Measurements from ENCODE around the gene MYL6B. TPM values are rescaled to one million over a fixed set of nuclear protein-coding genes. Genes with fewer than 3 reads are reported as not detected.

Gene MYL6B
- total RNA-seq (71.7 and 98.6 TPM in 2 replicates), polyA plus RNA-seq (87.7 and 99.1 TPM in 2 replicates), polyA minus RNA-seq (ENCODE audit: low replicate concordance) (40.3 and 69.5 TPM in 2 replicates)
- 163 and 171 TPM in 2 replicates for polyA plus RNA-seq (2012)

DNA sequence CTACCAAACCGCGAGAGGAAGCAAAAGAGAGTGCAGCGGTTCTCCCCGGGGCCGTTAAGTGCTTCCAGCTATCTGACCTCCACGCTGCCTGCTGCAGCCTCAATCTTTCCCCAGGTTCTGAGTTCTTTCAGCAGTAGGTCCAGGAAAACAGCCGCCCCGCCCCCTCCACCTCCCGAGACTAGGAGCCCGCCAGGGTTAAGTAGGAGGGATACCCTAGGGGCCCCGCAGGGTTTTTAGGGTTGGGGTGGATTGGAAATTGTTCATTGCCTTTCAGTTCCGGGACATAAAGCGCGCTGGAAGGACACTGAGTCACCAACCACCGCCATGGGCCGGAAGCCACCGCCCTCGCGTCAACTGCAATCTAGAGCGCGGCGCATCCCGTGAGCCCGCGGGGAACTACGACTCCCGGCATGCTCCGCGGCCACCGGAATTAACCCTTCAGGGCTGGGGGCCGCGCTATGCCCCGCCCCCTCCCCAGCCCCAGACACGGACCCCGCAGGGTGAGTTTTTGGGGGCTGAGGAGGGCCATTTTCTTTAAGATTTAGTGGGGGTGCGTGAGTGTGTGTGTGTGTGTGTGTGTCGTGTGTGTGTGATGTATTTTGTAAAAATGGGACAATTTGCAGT, at the start of gene MYL6B:
Gene MYL6B (plus strand): TSS at position 456 of the 624 bp plus-strand sequence. CDS start 1,332 bp downstream, outside the sequence.
- H3K4me2 ChIP-seq (ENCODE audit: extremely low read depth, insufficient read depth, low read length) = peak within 1 kb of the TSS; percentile 92
- peaks cover 5% of the 10 kb centered on the region for H3K79me2 ChIP-seq (ENCODE audit: control insufficient read depth, insufficient read depth, low read length)
- peaks cover 14% of the 10 kb centered on the region for H3K4me1 ChIP-seq (ENCODE audit: control insufficient read depth, extremely low read depth, insufficient read depth, low read length)
- DNase-seq (ENCODE audit: low read depth in 2 of 2) = peak; percentile 88
- peak within 1 kb of the TSS; percentile 46 for H3K9ac ChIP-seq (ENCODE audit: insufficient read depth, low read length)
- no peaks in the 10 kb centered on the region for H4K20me1 ChIP-seq (ENCODE audit: control insufficient read depth, extremely low read depth, insufficient read depth, low read length)
- no peaks in the 10 kb centered on the region for H3K27me3 ChIP-seq (ENCODE audit: control insufficient read depth, insufficient read depth, low read length)
- peak within 1 kb of the TSS; percentile 76 for H3K27ac ChIP-seq (ENCODE audit: insufficient read depth, low read length)
- H3K4me3 ChIP-seq (replicated peaks in 1 of 4; ENCODE audit: control extremely low read depth in 1 of 4, insufficient read depth in 1 of 4, low read depth in 3 of 4, low read length in 4 of 4) = peak within 1 kb of the TSS; percentile 53 to 83 (median 68)
- peak within 1 kb of the TSS; percentile 65 for H2AFZ ChIP-seq (ENCODE audit: low read length)
- no peaks in the 10 kb centered on the region for H3K36me3 ChIP-seq (ENCODE audit: control insufficient read depth, insufficient read depth, low read length)
- TF ChIP-seq, protein P1, sequence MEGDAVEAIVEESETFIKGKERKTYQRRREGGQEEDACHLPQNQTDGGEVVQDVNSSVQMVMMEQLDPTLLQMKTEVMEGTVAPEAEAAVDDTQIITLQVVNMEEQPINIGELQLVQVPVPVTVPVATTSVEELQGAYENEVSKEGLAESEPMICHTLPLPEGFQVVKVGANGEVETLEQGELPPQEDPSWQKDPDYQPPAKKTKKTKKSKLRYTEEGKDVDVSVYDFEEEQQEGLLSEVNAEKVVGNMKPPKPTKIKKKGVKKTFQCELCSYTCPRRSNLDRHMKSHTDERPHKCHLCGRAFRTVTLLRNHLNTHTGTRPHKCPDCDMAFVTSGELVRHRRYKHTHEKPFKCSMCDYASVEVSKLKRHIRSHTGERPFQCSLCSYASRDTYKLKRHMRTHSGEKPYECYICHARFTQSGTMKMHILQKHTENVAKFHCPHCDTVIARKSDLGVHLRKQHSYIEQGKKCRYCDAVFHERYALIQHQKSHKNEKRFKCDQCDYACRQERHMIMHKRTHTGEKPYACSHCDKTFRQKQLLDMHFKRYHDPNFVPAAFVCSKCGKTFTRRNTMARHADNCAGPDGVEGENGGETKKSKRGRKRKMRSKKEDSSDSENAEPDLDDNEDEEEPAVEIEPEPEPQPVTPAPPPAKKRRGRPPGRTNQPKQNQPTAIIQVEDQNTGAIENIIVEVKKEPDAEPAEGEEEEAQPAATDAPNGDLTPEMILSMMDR (conservative IDR thresholded peaks at IDR 0.05 in 1 of 2, IDR thresholded peaks at IDR 0.05 in 1 of 2; ENCODE audit: low read depth in 1 of 2, low read length in 2 of 2) = no peak
- TF ChIP-seq EZH2 (IDR thresholded peaks at IDR 0.05; ENCODE audit: low read length, missing control alignments) = no peak
- no peaks in the 10 kb centered on the region for H3K9me3 ChIP-seq (ENCODE audit: control insufficient read depth, insufficient read depth, low read depth, low read length)

DNA sequence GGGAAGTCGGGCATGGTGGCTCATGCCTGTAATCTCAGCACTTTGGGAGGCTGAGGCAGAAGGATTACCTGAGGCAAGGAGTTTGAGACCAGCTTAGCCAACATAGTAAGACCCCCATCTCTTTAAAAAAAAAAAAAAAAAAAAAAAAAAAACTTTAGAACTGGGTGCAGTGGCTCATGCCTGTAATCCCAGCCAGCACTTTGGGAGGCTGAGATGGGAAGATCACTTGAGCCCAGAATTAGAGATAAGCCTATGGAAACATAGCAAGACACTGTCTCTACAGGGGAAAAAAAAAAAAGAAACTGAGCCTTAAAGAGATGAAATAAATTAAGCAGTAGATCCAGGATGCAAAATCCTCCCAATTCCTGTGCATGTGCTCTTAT, 49.7 kb upstream of the MYL6B start:
- Histone ChIP-seq H3K4me2 (ENCODE audit: extremely low read depth, insufficient read depth, low read length) (no peak overlapping the region), H3K79me2 (ENCODE audit: control insufficient read depth, insufficient read depth, low read length) (peaks cover 31% of the 10 kb centered on the region), H3K4me3 (replicated peaks in 1 of 4; ENCODE audit: control extremely low read depth in 1 of 4, insufficient read depth in 1 of 4, low read depth in 3 of 4, low read length in 4 of 4) (no peak overlapping the region), H4K20me1 (ENCODE audit: control insufficient read depth, extremely low read depth, insufficient read depth, low read length) (no peaks in the 10 kb centered on the region), H3K9ac (ENCODE audit: insufficient read depth, low read length) (no peak overlapping the region), H3K36me3 (ENCODE audit: control insufficient read depth, insufficient read depth, low read length) (no peaks in the 10 kb centered on the region), H3K27ac (ENCODE audit: insufficient read depth, low read length) (no peak overlapping the region), H3K4me1 (ENCODE audit: control insufficient read depth, extremely low read depth, insufficient read depth, low read length) (peaks cover 5% of the 10 kb centered on the region), H3K9me3 (ENCODE audit: control insufficient read depth, insufficient read depth, low read depth, low read length) (no peaks in the 10 kb centered on the region), H2AFZ (ENCODE audit: low read length) (no peak overlapping the region), H3K27me3 (ENCODE audit: control insufficient read depth, insufficient read depth, low read length) (peaks cover 2% of the 10 kb centered on the region)
- TF ChIP-seq EZH2 (IDR thresholded peaks at IDR 0.05; ENCODE audit: low read length, missing control alignments) = no peak
- TF ChIP-seq, protein P1 (conservative IDR thresholded peaks at IDR 0.05 in 1 of 2, IDR thresholded peaks at IDR 0.05 in 1 of 2; ENCODE audit: low read depth in 1 of 2, low read length in 2 of 2) = no peak
- no peak for DNase-seq (ENCODE audit: low read depth in 2 of 2)

DNA sequence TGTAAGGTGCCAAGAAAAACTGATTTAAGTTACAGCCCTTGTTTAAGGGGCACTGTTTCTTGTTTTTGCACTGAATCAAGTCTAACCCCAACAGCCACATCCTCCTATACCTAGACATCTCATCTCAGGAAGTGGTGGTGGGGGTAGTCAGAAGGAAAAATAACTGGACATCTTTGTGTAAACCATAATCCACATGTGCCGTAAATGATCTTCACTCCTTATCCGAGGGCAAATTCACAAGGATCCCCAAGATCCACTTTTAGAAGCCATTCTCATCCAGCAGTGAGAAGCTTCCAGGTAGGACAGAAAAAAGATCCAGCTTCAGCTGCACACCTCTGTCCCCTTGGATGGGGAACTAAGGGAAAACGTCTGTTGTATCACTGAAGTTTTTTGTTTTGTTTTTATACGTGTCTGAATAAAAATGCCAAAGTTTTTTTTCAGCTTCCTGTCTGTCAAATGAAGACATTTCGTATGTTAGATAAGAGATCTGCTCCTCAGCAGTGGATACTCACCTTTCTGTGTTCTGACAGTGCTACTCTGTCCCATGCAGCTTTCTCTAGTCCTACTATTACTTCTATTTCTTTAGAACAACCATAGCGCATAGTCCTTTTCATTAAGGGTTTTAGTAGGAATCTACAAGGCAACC, 49.2 kb upstream of the MYL6B start:
- no peak for DNase-seq (ENCODE audit: low read depth in 2 of 2)
- Histone ChIP-seq H3K27ac (ENCODE audit: insufficient read depth, low read length) (no peak overlapping the region), H3K4me3 (replicated peaks in 1 of 4; ENCODE audit: control extremely low read depth in 1 of 4, insufficient read depth in 1 of 4, low read depth in 3 of 4, low read length in 4 of 4) (peak overlapping the region; percentile 50 to 94 (median 70)), H3K9me3 (ENCODE audit: control insufficient read depth, insufficient read depth, low read depth, low read length) (no peaks in the 10 kb centered on the region), H3K9ac (ENCODE audit: insufficient read depth, low read length) (no peak overlapping the region), H3K4me1 (ENCODE audit: control insufficient read depth, extremely low read depth, insufficient read depth, low read length) (peaks cover 5% of the 10 kb centered on the region), H2AFZ (ENCODE audit: low read length) (no peak overlapping the region), H3K4me2 (ENCODE audit: extremely low read depth, insufficient read depth, low read length) (peak overlapping the region; percentile 42), H3K36me3 (ENCODE audit: control insufficient read depth, insufficient read depth, low read length) (peaks cover 2% of the 10 kb centered on the region), H4K20me1 (ENCODE audit: control insufficient read depth, extremely low read depth, insufficient read depth, low read length) (no peaks in the 10 kb centered on the region), H3K27me3 (ENCODE audit: control insufficient read depth, insufficient read depth, low read length) (no peaks in the 10 kb centered on the region), H3K79me2 (ENCODE audit: control insufficient read depth, insufficient read depth, low read length) (peaks cover 31% of the 10 kb centered on the region)
- TF ChIP-seq EZH2 (IDR thresholded peaks at IDR 0.05; ENCODE audit: low read length, missing control alignments) = no peak
- TF ChIP-seq, protein P1 (conservative IDR thresholded peaks at IDR 0.05 in 1 of 2, IDR thresholded peaks at IDR 0.05 in 1 of 2; ENCODE audit: low read depth in 1 of 2, low read length in 2 of 2) = no peak

Measured in fibroblast of lung (primary cell).